Activated effector memory CD4-positive, alpha-beta T cell treated with Interleukin-2 at 50 U/mL for 16 hours (primary cell): ENCODE measurements around the gene FASTK.
A peak's percentile ranks its signal among the peaks of the same experiment; 100 is the strongest.

Experiments used
- DNase-seq: peaks from one replicate; pipeline ENCODE4 v3.0.0-alpha.2; 2020

FASTK gene

DNA sequence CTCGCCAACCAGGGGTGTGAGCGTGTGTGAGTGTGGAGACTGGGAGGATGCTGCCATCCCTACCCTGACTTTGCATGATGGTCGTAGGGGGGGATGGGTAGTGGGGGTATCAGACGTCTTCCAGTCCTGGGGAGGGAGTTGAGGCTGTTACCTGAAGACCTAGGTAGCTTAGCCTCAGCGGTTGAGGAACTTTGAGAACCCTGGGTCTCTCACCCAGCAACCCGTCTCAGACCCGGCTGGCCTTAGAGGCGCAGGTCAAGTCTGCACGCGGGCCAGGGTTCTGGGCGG, 18.6 kb downstream of the FASTK start:
- no peak for DNase-seq

DNA sequence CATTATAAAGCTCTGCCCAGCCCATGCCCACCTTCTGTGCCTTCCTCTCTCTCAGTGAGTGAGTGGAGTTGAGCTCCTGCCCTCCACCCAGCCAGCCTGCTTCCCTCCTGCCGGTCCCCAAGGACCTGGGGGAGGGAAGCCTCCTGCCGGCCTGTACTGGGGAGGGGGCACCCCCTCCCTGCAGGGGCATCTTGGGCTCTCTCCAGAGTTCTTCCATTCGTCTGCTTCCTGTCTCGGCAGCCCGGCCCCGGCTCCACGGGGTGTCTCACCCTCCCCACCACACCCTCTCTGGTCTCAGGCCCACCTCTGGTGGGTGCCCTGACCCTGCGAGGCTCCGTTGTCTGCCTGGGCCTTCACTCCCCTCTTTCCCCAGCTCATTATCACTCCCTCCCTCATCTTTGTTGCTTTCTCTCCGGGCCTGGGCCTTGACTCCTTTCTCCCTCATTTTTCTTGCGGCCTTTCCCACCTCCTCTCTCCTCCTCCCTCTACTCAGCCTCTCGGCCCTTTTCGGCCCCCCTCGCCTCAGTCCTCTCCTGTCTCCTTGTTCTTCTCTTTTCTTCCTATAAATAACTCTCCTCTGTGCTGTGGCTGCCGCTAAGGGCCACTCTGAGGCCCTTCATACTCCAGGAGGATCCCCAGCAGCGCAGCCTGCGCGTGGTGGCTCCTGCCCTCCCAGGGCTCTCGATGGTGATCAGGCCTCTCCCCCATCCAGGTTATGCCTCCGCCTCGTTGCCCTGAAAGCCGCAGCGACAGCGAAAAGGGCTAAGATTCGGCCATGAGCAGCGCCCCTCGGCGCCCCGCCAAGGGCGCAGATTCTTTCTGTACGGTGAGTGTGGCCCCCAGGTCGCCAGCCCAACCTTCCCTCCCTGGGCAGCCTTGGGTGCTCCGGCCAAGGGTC, 19.1 kb downstream of the FASTK start:
- DNase-seq = no peak

DNA sequence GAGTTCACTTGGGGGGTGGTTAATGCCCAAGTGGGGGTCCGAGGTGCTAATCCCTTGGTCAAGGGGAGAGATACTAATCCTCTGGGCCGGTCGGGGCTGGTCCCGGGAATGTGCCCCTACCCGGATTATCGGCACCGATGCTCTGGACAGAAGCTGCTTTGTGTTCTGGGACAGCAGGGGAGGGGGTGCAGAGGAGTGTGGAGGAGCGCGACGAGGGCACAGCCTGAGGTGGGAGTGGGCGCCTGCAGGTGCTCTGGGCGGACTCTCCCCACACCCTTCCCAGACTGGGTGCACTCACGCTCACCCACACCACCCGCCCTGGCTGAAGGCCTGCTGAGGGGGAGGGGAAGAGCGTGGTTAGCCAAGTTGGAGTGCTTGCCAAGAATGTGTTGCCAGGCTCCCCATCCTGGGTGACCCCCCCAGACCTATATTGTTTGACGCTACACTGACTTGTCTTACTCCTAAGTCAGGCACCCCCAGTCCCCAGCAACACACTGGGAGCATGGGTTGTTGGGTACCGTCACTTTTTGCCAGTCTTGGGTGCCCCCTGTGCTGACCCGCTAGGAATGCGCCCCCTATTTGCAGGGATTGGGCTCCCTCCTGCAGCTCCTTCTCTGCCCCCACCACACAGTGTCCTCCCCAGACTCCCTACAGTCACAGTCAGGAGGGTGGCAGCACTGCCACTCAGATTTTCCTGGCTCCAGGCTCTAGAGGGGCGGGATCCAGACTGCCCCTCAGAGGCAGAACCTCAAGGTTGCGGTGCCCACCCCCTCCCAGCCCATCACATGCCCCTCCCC, 20.0 kb downstream of the FASTK start:
- no peak for DNase-seq

DNA sequence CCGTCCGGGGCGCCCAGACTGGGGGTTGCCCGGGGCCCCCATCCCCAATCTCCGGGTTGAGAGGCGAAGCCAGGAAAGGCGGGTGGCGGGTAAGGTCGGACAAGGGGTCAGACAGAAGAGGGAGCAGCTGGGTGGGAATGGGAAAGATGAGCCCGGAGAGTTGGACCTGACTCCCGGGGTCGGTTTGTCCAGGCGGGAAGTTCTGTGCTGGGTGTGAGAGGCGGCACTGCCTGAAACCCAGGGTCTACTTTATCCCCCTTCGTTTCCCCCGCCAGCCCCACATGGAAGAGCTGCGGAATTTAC, 20.5 kb downstream of the FASTK start:
- no peak for DNase-seq

DNA sequence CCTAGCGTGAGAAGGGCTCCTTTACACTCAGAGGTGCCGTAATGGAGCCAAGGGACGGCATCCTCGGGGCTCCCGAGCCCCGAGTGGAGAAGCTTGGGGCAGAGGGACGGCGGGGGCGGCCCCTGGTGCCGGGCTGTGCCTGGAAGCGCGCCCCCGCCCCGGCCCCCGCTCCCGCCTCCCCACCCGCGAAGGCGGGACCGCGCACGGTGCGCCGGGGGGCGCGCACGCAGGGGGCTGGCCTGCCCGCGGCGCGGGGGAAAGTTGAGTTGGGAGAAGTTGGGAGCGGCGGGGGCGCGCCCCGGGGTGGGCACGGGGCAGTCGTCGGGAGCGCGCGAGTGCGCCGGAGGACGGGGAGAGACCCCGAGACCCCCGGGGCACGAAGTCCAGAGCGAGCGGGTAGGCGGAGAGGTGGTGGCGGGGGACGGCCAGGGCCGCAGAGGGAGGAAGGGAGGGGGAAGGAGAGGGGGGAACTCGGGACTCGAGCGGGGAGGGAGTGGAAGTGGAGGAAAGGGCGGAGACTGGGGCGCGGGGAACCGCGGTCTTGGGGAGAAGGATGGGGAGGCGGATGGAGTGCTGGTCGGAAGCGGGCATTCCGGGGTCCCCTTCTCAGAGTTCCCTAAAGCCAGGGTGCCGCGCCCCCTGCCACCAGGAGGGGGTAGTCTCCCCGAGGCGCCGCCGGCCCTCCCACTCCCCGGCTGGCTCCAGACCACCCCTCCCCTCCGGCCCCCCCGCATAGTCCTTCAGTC, 21.1 kb downstream of the FASTK start, which contains the start of gene SLC4A2:
SLC4A2 (plus strand) TSS at position 223 of the 746 bp plus-strand sequence. CDS start 2,399 bp downstream, outside the sequence.
- DNase-seq = peak; percentile 65

DNA sequence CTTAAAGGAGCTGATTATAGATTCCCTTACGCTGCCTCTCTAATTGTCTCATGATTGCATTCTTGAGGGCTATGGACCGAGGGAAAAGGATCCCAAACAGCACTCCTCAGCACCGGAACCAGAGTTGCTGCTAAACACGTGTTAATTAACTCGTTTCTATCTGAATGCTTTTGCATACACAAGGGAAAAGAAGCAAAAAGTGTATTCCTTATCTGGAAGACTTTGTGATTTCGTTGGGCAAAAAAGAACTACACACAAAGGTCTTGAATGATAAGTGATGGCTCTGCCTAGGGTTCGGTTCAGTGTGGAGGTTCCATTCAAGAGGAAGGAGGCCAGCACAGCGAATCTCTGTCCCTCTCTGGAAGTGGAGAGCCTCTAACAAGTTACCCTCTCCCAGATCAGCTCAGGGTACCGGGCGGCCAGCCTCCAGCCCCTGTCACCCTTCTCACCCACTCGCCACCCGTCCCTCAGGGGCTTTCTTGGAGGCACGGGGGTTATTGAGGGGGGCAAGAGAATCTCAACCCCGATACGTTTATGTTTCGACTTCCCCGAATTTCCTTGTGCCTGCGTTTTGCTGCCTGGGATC, 21.7 kb downstream of the FASTK start:
- no peak for DNase-seq

DNA sequence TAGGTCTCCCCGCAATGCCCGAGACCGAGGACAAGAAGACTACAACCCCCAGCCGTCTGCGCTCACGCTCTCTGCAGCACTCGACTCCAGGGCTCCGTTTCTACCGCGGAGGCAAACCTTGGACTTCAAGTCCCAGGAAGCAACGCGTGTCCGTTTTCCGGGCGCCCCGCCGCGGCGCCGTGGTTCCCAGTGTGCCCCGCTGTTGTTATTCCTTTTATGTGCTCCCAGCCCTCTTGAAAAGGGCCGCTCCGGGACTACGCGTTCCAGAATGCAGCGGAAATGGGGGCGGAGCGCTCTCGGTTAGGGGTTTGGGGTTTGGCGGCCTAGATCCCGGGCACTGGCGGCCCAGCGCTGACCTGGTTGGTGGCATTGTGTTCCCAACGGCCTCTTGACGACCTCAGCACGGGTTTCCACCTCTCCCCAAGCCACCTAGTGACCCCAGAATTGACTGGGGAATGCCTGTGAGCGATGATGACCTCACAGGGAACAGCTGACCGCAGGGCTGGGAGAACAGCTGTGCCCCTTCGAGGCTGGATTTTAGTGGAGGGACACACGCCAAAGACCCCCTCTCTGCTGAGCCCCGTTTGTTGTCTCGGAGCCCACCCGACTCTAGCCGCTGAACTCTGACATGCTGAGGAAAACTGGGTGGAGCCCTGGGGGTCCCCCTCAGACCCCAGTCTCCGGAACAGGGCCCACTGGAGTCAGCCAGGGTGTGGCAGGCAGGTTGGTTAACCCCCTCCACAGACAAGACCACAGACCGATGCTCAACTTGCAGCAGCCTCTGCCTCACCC, 22.4 kb downstream of the FASTK start:
- DNase-seq = peak; percentile 96

DNA sequence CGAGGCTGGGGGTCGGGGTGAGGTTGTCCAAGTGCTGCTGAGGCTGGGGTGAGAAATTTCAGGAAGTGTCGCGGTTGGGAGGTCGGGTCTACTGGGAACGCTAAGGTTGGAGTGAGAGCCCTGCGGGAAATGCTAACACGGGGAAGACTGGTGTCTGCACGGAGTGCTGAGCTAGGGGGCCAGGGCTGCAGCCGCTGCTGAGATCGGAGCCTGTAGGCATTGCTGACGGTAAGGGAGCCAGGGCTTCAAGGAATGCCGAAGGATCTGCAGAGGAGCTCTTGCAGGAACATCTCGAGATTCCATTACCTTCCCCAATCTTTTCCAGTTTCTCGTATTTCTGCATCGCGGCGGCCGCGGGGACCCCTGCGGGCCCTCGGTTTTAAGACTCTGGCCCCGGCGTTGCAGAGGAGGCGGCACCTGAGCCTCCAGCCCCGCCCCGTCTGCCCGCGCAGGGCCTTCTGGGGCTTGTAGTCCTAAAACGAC, 23.1 kb downstream of the FASTK start, which contains the start of gene CDK5:
CDK5 (minus strand) TSS at position 392 of the 483 bp plus-strand sequence; CDS start at position 343, 49 bp downstream.
- DNase-seq = no peak

DNA sequence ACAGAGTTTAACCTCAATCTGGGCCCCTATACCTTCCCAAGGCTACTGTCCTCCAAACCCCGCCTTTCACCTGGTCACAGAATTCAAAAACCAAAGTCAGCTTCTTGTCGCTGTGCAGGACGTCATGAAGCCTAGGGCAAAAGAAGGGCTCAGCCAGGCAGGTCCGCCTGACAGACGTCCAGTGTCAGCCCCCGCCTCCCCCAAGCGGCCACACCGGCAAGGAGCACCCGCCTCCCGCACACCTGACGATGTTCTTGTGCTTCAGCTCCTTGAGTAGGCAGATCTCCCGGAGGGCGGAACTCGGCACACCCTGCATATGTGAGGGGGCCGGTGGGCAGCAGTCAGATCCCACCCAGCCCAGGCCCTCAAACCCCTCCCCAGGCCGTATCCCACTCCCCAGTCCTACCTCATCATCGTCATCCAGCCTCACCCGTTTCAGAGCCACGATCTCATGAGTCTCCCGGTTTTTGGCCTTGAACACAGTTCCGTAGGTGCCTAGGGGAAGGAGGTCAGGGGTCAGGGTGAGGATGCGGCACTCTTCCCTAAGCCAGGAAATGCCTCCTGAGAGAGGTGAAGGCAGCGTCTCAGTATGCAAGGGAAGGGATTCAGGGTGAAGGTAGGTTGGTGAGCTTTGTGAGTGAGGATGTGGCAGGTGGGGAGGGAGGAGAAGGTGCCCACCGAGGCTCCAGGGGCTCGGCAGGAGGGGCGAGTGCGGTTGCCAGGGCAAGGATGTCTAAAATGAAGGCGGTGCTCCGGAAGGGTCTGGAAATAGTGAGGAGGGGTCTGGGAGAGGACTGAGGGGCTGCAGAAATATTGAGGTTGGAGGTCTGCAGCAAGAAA, 23.7 kb downstream of the FASTK start:
- DNase-seq = no peak

DNA sequence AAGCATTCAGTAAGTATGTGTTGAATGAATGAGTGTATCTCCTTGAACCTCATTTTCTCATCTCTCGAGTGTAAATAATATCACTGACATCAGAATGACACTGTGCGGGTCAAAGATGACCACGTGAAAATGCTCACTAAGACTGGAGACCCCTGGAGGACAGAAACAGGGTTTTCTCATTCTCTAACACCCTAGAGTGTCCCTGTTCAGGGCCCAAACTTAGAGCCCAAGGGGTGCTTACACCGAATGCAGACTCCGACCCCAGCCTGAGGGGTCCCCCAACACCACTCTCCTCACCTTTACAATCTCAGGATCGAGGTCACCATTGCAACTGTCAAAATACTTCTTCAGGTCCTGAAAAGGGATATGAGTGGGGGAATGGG, 24.3 kb downstream of the FASTK start:
- DNase-seq = no peak

DNA sequence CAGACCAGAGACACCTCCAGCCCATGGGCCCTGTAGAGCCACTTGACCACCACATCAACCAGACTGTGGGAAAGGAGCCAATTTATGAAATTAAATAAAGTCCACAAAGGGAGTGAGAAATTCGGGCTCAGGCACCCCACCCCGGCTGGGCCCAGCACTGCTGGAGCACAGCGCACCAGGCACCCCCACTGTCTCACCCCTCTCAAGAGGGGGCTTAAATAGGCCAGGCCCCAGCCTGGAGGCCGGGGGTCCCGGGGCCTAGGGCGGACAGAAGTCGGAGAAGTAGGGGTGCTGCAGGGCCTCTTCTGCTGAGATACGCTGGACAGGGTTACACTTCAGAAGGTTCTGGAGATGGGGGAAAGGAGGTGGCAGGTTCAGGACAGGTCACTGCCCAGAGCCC, 26.9 kb downstream of the FASTK start:
- DNase-seq = no peak

DNA sequence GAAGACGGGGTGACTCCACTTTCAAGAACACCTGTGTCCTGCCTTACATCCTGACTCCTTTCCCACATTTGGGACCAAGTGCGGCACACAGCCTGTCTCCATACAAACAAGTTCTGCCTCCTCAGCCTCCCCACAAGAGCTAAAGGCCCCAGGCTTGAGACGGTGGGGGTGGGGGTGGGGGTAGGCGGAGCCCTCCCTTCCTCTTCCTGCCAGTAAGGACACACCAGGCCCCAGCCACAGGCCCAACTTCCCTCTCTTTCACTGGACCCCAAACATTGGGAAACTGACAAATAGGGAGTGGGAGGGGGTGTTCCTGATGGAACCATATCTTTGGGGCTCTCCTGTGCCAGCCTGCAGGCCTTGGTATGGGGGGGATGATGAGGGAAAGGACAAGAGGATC, 27.5 kb downstream of the FASTK start:
- no peak for DNase-seq

DNA sequence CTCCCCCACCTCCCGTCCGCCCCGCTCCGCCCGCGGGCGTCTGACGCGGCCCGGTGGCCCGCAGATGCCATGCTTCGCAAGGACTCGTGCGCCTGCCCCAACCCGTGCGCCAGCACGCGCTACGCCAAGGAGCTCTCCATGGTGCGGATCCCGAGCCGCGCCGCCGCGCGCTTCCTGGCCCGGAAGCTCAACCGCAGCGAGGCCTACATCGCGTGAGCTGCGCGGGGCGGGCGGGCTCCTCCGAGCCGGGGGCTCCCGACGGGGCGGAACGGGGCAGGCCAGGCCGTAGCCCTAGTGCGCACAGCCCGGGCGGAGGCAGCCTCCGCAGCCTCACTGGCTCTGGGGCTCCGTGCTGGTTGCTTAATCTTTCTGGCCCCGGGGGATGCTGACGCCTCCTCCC, 29.5 kb downstream of the FASTK start:
- DNase-seq = peak; percentile 35

DNA sequence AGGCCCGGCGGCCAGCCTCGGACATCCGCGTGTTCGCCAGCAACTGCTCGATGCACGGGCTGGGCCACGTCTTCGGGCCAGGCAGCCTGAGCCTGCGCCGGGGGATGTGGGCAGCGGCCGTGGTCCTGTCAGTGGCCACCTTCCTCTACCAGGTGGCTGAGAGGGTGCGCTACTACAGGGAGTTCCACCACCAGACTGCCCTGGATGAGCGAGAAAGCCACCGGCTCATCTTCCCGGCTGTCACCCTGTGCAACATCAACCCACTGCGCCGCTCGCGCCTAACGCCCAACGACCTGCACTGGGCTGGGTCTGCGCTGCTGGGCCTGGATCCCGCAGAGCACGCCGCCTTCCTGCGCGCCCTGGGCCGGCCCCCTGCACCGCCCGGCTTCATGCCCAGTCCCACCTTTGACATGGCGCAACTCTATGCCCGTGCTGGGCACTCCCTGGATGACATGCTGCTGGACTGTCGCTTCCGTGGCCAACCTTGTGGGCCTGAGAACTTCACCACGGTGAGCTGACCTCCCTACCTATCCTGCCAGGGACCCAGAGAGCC, 31.6 kb downstream of the FASTK start:
- DNase-seq = no peak

DNA sequence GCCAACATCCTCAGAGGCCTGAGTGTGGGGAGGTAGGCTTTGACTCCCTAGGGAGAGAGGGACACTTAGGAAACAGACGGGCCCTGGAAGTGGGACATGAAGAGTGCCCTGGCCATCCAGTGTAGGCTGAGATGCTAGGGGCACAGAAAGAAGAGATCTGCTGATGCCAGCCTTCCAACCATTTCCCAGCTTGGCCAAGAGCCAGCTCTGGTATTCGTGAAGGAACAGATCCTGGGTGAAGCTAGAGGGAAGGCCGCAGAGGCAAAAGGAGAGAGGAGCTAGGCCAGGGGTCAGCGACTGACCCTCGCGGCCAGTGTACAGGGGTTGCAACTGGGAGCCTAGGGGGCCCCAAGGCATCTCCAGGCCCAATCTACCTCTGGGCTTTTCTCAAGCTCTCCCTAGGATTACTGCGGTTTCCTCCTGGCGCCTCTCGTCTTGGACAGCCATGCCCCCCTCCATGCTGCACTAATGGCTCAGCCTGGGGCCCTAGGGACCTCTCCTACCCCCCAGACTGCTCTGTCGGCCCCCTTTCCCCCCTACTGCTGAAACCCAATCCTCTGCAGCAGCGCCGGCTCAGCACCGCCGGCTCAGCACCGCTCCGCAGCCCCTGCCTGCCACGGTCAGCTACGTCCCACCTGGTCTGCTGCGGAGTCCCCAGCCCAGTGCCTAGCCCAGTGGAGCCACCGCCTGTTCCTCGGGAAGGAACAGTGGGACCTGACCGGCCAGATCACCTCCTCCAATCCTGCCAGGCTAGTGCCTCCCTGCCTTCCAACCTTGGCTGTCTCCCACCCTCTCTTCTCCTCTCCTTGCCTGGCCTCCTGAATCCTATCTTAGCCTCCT, 32.4 kb downstream of the FASTK start, which contains the start of gene ASIC3:
ASIC3 (plus strand) TSS at position 556 of the 840 bp plus-strand sequence. CDS start 355 bp downstream, outside the sequence.
- DNase-seq = no peak

DNA sequence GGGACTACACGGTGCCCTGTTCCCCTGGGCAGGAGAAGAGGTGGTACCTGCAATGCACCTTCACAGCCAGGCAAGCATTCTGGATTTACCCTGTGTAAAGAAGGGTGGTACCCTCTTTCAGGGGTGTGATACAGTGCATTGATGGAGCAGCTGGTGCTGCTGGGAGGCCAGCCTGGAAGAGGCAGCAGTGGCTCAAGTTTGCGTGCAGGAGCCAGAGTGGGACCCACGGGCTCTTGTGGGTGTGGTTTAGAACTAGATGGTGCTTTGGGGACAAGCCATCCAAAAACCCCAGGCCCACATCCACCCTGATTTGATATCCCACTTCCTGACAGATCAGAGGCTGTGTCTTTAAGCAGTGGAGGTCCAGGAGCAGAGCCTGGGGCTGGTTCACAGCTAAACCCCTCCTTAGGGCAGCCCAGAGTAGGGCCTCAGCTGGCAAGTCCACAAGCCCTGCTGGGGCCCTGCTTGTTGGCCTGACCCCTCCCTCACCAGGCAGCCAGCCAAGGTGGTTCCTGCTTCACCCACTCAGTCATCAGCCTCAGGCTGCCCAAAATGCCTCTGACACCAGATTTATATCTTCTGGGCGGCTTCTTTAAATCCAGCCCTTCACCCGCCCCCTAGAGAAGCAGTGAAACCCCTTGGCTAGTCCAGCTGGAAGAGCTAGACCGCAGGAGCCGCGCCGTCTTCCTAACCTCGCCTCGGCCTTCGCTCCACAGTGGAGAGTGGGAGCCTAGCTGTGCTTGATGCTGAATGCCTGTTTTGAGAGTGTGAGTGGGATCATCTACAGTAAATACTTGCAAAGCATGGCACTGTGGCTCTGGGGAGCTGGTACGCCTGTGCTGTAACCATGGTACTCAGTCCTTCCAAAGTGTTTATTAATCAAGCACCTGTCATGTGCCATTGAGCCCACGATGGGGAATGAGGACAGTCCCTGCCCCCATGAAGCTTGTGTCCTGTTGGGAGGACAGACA, 33.7 kb downstream of the FASTK start:
- DNase-seq = no peak

DNA sequence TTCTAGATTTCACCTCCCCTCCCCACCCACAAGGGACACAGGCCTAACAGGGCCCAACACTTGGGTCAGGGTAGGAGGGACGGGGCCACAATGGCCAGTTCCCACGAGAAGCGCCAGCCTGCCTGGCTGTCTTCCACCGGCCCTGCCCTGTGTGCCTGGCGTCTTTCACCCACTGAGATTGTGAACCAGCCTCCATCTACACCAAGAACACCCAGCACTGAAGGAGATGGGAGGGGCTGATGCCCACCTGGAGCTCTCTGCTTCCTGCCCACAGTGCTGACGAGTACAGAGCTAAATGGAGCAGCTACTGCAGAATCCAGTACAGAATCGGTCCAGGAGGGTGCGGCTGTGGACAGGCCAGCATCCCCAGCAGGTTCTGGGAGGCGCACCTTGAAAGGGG, 34.6 kb downstream of the FASTK start:
- no peak for DNase-seq

DNA sequence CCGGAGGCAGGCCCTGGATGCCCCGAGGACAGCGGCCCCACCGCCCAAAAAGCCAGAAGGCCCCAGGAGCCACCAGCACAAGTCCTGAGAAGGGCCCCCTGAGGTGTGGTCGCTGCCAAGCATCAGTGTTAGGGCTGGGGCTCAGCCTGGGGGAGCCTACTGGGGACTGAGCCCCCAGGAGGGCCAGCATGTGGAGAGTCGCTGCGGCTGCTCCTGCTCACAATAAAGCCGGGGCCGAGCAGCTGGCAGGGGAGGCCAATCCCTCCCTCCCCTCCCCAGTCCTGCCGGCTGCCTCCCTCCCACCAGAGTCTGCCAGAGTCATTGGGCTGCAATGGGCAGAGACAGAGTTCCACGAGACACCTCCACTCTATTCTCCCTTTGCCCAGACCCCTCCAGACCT, 35.3 kb downstream of the FASTK start:
- no peak for DNase-seq

DNA sequence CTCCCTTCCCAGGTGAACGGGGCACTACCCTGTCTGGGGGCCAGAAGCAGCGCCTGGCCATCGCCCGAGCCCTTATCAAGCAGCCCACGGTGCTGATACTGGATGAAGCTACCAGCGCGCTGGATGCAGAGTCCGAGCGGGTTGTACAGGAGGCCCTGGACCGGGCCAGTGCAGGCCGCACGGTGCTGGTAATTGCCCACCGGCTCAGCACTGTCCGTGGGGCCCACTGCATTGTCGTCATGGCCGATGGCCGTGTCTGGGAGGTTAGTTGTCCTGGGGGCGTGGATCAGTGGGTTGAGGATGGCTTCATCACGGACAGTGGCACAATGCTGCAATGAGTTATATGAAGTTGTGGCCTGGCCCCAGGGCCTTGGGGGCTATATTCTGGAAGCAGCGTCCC, 36.6 kb downstream of the FASTK start:
- DNase-seq = no peak
